ENCODE results near the gene CCND2.
A peak's percentile ranks its signal among the peaks of the same experiment; 100 is the strongest.
"Not testable (repeated sequence)": the region's sequence is repeated elsewhere in the genome, so short reads cannot be mapped to it uniquely, and the experiment has no call there.

Gene CCND2

DNA sequence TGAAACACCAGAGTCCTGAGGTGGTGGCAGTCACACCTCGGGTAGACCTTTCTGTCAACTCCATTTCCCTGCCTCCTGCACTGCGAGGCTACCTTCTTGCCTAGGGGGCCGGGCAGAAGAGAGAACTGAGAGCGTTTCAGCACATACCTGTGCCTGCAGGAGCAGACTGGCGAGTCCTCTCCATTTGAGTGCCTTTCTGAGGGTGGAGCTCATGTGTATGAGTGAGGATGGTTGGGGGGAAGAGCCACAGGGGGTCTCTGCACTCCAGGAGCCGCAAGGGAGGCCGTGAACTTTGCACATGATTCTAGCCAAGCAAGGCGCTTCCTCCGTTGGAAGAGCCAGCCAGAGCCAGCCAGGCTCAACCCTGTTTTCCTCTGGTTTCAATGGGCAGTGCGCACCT is 31.0 kb upstream of the CCND2 start:
- TF ChIP-seq POLR2A (IDR thresholded peaks at IDR 0.05; ENCODE audit: extremely low read depth, insufficient read length) (no peak), MYC (IDR thresholded peaks at IDR 0.05; ENCODE audit: low read depth, low read length) (0 out of 2 replicates have a peak, but pooled peaks have one; percentile 15)
- H3K4me3 ChIP-seq (ENCODE audit: low read depth, low read length), result peak overlapping the region; percentile 36
- DNase-seq (ENCODE audit: low read depth), result peak; percentile 78

GRCh38 chr12:4243091-4243490 is 30.5 kb upstream of the CCND2 start:
- TF ChIP-seq, protein P1, sequence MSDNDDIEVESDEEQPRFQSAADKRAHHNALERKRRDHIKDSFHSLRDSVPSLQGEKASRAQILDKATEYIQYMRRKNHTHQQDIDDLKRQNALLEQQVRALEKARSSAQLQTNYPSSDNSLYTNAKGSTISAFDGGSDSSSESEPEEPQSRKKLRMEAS (IDR thresholded peaks at IDR 0.05; ENCODE audit: low read depth, low read length), result no peak
- TF ChIP-seq MYC (IDR thresholded peaks at IDR 0.05; ENCODE audit: low read depth, low read length) (peak; percentile 52; the same call in 1 of the 2 replicates), POLR2A (IDR thresholded peaks at IDR 0.05; ENCODE audit: extremely low read depth, insufficient read length) (no peak)
- peak overlapping the region; percentile 36 for H3K4me3 ChIP-seq (ENCODE audit: low read depth, low read length)
- DNase-seq (ENCODE audit: low read depth), result peak; percentile 94

- peak overlapping the region; percentile 11 for H3K4me3 ChIP-seq (ENCODE audit: low read depth, low read length)
These were observed 30.0 kb upstream of the CCND2 start for GRCh38 chr12:4243491-4244100.

GRCh38 chr12:4244868-4245267 is 28.7 kb upstream of the CCND2 start:
- no peak for TF ChIP-seq MYC (IDR thresholded peaks at IDR 0.05; ENCODE audit: low read depth, low read length)
- TF ChIP-seq POLR2A (IDR thresholded peaks at IDR 0.05; ENCODE audit: extremely low read depth, insufficient read length), result no peak
- TF ChIP-seq, protein P1 (IDR thresholded peaks at IDR 0.05; ENCODE audit: low read depth, low read length), result no peak
- TF ChIP-seq, protein P2, sequence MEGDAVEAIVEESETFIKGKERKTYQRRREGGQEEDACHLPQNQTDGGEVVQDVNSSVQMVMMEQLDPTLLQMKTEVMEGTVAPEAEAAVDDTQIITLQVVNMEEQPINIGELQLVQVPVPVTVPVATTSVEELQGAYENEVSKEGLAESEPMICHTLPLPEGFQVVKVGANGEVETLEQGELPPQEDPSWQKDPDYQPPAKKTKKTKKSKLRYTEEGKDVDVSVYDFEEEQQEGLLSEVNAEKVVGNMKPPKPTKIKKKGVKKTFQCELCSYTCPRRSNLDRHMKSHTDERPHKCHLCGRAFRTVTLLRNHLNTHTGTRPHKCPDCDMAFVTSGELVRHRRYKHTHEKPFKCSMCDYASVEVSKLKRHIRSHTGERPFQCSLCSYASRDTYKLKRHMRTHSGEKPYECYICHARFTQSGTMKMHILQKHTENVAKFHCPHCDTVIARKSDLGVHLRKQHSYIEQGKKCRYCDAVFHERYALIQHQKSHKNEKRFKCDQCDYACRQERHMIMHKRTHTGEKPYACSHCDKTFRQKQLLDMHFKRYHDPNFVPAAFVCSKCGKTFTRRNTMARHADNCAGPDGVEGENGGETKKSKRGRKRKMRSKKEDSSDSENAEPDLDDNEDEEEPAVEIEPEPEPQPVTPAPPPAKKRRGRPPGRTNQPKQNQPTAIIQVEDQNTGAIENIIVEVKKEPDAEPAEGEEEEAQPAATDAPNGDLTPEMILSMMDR (IDR thresholded peaks at IDR 0.05; ENCODE audit: low read depth, low read length), result no peak
- H3K4me3 ChIP-seq (ENCODE audit: low read depth, low read length), result no peak overlapping the region
- DNase-seq (ENCODE audit: low read depth), result no peak

More at GRCh38 chr12:4243491-4244100, 30.0 kb upstream of the CCND2 start:
- DNase-seq (ENCODE audit: low read depth), result not testable (repeated sequence)

DNA sequence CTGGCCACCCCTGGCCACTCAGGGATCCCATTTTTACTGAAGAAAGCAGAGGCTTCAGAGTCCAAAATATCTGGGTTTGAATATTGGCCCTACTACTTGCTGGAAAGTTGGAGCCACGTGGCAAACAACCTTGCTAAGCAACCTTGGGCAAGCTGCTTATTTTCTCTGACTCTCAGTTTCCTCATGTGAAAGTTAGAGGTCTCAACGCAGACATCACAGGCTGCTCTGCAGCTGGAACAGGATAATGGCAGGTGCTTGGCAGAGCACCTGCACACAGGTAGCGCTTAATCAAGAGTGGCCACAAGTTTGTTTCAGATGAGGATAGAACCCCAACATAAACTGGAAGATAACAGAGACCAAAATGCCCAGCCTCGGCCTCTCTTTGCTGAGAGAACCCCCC is 28.1 kb upstream of the CCND2 start:
- TF ChIP-seq POLR2A (IDR thresholded peaks at IDR 0.05; ENCODE audit: extremely low read depth, insufficient read length) (no peak), MYC (IDR thresholded peaks at IDR 0.05; ENCODE audit: low read depth, low read length) (no peak)
- TF ChIP-seq, protein P2 (IDR thresholded peaks at IDR 0.05; ENCODE audit: low read depth, low read length), result no peak
- no peak overlapping the region for H3K4me3 ChIP-seq (ENCODE audit: low read depth, low read length)
- DNase-seq (ENCODE audit: low read depth), result no peak

- H3K4me3 ChIP-seq (ENCODE audit: low read depth, low read length), result no peak overlapping the region
- DNase-seq (ENCODE audit: low read depth), result peak; percentile 91
- TF ChIP-seq POLR2A (IDR thresholded peaks at IDR 0.05; ENCODE audit: extremely low read depth, insufficient read length), result peak; percentile 20
- TF ChIP-seq, protein P1 (IDR thresholded peaks at IDR 0.05; ENCODE audit: low read depth, low read length), result no peak; the same call in 1 of the 2 replicates
- TF ChIP-seq MYC (IDR thresholded peaks at IDR 0.05; ENCODE audit: low read depth, low read length), result no peak
- TF ChIP-seq, protein P2 (IDR thresholded peaks at IDR 0.05; ENCODE audit: low read depth, low read length), result no peak
These were observed 27.4 kb upstream of the CCND2 start for GRCh38 chr12:4246116-4246515.

GRCh38 chr12:4250691-4251090 is 22.9 kb upstream of the CCND2 start:
- no peak overlapping the region for H3K4me3 ChIP-seq (ENCODE audit: low read depth, low read length)
- no peak for TF ChIP-seq POLR2A (IDR thresholded peaks at IDR 0.05; ENCODE audit: extremely low read depth, insufficient read length)
- no peak for TF ChIP-seq MYC (IDR thresholded peaks at IDR 0.05; ENCODE audit: low read depth, low read length)
- TF ChIP-seq, protein P2 (IDR thresholded peaks at IDR 0.05; ENCODE audit: low read depth, low read length), result no peak
- TF ChIP-seq, protein P1 (IDR thresholded peaks at IDR 0.05; ENCODE audit: low read depth, low read length), result no peak
- peak; percentile 55 for DNase-seq (ENCODE audit: low read depth)
